ENCODE data around the gene TMEM190.

The TMEM190 gene

GRCh38 chr19:55424518-55424917 is 47.9 kb downstream of the TMEM190 start:
- DNase-seq: no peak

- DNase-seq: no peak
These were observed 49.4 kb downstream of the TMEM190 start for GRCh38 chr19:55426042-55426441.
